Keratinocyte (primary cell): ENCODE measurements around the gene TFDP2.

Source experiments
- EZH2 ChIP-seq: IDR thresholded peaks from one replicate; pipeline ENCODE4 v1.6.1; 2012; ENCODE audit warnings: inconsistent platforms, mild to moderate bottlenecking, low read length, moderate library complexity
- TF ChIP-seq, protein P1 (sequence below), 3 experiments: IDR thresholded peaks in 1 of 3; conservative IDR thresholded peaks in 1 of 3; optimal IDR thresholded peaks in 1 of 3; 2 replicates in 2 of 3; 3 replicates in 1 of 3; pipeline versions ENCODE3 to v1.5.1; 2011; ENCODE audit warnings: low read length in 3 of 3, mild to moderate bottlenecking in 3 of 3, moderate library complexity in 2 of 3, control low read depth in 1 of 3, inconsistent platforms in 1 of 3; ENCODE audit not compliant: insufficient read depth in 2 of 3; ENCODE audit errors: extremely low read depth in 1 of 3

DNA sequence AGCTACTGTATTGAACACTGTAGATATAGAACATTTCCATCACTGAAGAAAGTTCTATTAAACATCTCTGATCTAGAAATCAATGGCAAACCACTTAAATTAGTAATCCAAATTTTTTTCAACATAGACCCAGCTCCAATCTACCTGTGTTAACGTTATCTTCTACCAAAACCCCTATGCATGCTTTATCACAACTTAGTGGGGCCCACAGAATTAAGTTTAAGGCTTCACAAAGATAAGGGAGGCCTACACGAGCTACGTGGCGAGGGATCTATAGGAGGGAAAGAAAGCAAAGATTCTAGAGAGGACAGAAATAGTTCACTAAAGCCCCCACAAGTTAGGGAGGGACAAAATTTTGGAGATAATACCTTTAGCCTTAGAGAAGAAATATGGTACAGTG, 116.1 kb downstream of the TFDP2 start:
- TF ChIP-seq, protein P1, sequence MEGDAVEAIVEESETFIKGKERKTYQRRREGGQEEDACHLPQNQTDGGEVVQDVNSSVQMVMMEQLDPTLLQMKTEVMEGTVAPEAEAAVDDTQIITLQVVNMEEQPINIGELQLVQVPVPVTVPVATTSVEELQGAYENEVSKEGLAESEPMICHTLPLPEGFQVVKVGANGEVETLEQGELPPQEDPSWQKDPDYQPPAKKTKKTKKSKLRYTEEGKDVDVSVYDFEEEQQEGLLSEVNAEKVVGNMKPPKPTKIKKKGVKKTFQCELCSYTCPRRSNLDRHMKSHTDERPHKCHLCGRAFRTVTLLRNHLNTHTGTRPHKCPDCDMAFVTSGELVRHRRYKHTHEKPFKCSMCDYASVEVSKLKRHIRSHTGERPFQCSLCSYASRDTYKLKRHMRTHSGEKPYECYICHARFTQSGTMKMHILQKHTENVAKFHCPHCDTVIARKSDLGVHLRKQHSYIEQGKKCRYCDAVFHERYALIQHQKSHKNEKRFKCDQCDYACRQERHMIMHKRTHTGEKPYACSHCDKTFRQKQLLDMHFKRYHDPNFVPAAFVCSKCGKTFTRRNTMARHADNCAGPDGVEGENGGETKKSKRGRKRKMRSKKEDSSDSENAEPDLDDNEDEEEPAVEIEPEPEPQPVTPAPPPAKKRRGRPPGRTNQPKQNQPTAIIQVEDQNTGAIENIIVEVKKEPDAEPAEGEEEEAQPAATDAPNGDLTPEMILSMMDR (optimal IDR thresholded peaks at IDR 0.05 in 1 of 3, IDR thresholded peaks at IDR 0.05 in 1 of 3, conservative IDR thresholded peaks at IDR 0.05 in 1 of 3; ENCODE audit: extremely low read depth in 1 of 3, insufficient read depth in 2 of 3, low read length in 3 of 3), result no peak
- no peak for TF ChIP-seq EZH2
